Osteoblast (primary cell): ENCODE results near the gene LIN28B. TPM values are rescaled to one million over a fixed set of nuclear protein-coding genes. Genes with fewer than 3 reads are reported as not detected.

ENCODE experiments used
- DNase-seq: peaks from one replicate; pipeline ENCODE4 v3.0.0; 2011; ENCODE audit warnings: low spot score, mixed read lengths; ENCODE audit not compliant: insufficient read length; ENCODE audit errors: missing footprints
- H2AFZ ChIP-seq: 2 replicates; pipeline ENCODE4 v1.6.0; 2011; ENCODE audit warnings: mild to moderate bottlenecking, low read length
- H3K27ac ChIP-seq: 2 replicates; pipeline ENCODE4 v1.5.1; 2011; ENCODE audit warnings: mild to moderate bottlenecking, low read depth, low read length, moderate library complexity
- H3K27me3 ChIP-seq: 2 replicates; pipeline ENCODE4 v1.6.0; 2012; ENCODE audit warnings: mild to moderate bottlenecking, control low read depth, inconsistent platforms, low read length, moderate library complexity; ENCODE audit not compliant: insufficient read depth
- H3K36me3 ChIP-seq: 2 replicates; pipeline ENCODE4 v1.5.1; 2011; ENCODE audit warnings: mild to moderate bottlenecking, low read length, control low read depth, moderate library complexity; ENCODE audit not compliant: insufficient read depth
- H3K4me1 ChIP-seq: 2 replicates; pipeline ENCODE4 v1.5.1; 2011; ENCODE audit warnings: mild to moderate bottlenecking, low read length, control low read depth, moderate library complexity; ENCODE audit not compliant: insufficient read depth
- H3K4me2 ChIP-seq: 2 replicates; pipeline ENCODE4 v1.6.0; 2011; ENCODE audit warnings: mild to moderate bottlenecking, low read length; ENCODE audit not compliant: insufficient read depth
- H3K4me3 ChIP-seq: fragments of 200-600 bp; sonication (generic); 3 replicates; pipeline ENCODE4 v1.5.1; 2012; ENCODE audit warnings: mild to moderate bottlenecking, low read length, inconsistent platforms; ENCODE audit not compliant: insufficient read depth
- H3K79me2 ChIP-seq: 2 replicates; pipeline ENCODE4 v1.6.0; 2012; ENCODE audit warnings: mild to moderate bottlenecking, low read length, control low read depth, inconsistent platforms; ENCODE audit not compliant: insufficient read depth
- H3K9me3 ChIP-seq: 2 replicates; pipeline ENCODE4 v1.5.1; 2011; ENCODE audit warnings: low read depth, low read length, control low read depth
- H4K20me1 ChIP-seq: 2 replicates; pipeline ENCODE4 v1.6.0; 2012; ENCODE audit warnings: mild to moderate bottlenecking, low read length, control low read depth; ENCODE audit not compliant: insufficient read depth
- CTCF ChIP-seq: IDR thresholded peaks from 2 replicates; pipeline ENCODE4 v1.5.1; 2011; ENCODE audit warnings: mild to moderate bottlenecking, low read depth, low read length, moderate library complexity; ENCODE audit errors: extremely low read depth
- total RNA-seq: library from RNA; depleted of rRNA; stranded (reverse); fragments of >200 nt; gene quantifications from 2 replicates; pipeline ENCODE4 v1.2.3, GENCODE V29; 2012

The LIN28B gene
- total RNA-seq, 1 donor = not detected

DNA sequence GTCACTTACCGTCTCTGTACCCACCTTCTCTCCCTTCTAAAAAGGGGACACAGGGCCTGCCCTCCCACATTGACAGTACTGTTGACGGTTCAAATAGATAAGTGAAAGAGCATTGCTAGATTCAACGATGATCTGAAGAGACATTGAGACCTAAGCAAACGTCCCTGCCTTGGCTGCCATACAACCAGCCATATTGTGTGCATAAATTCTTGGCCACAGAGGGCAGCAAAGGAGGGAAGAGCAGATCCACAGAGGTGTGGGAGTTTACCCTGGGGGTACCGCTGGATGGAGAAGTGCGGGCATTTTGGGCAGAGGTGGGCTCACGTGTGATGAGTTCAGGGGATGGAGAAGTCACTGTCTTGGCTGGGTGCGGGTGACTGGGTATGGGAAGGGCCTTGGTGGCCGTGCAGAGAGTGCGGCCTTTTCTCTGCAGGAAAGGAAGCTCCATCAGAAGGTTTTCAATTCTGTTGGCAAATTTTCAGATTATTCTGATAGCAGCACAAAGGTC lies 137.3 kb downstream of the LIN28B start:
- Histone ChIP-seq H3K27ac (no peak overlapping the region), H3K9me3 (no peaks in the 10 kb centered on the region), H3K36me3 (no peaks in the 10 kb centered on the region), H4K20me1 (no peaks in the 10 kb centered on the region), H3K79me2 (no peaks in the 10 kb centered on the region), H2AFZ (no peak overlapping the region), H3K4me1 (no peaks in the 10 kb centered on the region), H3K4me3 (no peak overlapping the region), H3K4me2 (no peak overlapping the region), H3K27me3 (no peaks in the 10 kb centered on the region)
- TF ChIP-seq CTCF = no peak
- no peak for DNase-seq

DNA sequence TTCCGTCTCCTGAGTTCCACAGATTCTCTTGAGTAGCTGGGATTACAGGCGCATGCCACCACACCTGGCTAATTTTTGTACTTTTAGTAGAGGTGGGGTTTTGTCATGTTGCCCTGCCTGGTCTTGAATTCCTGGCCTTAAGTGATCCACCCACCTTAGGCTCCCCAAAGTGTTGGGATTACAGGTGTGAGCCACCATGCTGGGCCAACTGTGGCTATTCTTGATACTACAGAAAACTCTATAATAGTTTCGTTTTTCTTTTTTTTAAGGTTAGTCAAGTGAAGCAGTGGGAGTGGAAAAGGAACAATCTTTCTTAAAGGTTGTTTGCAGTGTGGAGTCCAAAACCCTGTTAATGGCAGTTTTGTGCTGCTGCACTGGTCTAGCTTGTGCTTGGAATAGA lies 138.2 kb downstream of the LIN28B start:
- no peaks in the 10 kb centered on the region for H3K9me3 ChIP-seq
- H3K4me1 ChIP-seq = no peaks in the 10 kb centered on the region
- no peak overlapping the region for H3K27ac ChIP-seq
- H3K36me3 ChIP-seq = no peaks in the 10 kb centered on the region
- H3K4me3 ChIP-seq = no peak overlapping the region
- H3K79me2 ChIP-seq = no peaks in the 10 kb centered on the region
- no peak for TF ChIP-seq CTCF
- no peak overlapping the region for H3K4me2 ChIP-seq
- H4K20me1 ChIP-seq = no peaks in the 10 kb centered on the region
- DNase-seq = no peak
- H2AFZ ChIP-seq = no peak overlapping the region
- H3K27me3 ChIP-seq = no peaks in the 10 kb centered on the region

DNA sequence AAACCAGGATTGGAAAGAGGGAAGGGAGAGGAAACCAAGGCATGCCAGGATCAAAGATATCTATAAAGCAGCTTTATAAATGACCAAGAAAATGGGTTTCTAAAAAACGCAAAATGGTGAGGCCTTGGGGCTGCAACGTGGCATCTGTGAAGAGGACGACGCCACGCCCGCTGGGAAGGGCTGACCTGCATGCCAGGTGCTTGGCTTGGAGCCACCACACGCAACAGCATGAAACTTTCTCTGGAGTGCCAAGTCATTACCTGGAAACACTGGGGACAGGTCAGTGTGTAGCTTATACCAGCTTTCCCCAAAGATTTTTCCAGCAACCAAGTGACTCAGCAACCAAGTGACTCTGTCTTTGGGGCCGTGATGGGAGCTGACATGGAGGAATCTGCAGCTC lies 140.4 kb downstream of the LIN28B start:
- no peaks in the 10 kb centered on the region for H3K27me3 ChIP-seq
- no peak overlapping the region for H2AFZ ChIP-seq
- no peak for DNase-seq
- H3K27ac ChIP-seq = no peak overlapping the region
- H4K20me1 ChIP-seq = no peaks in the 10 kb centered on the region
- no peaks in the 10 kb centered on the region for H3K79me2 ChIP-seq
- H3K4me3 ChIP-seq = no peak overlapping the region
- no peaks in the 10 kb centered on the region for H3K4me1 ChIP-seq
- H3K9me3 ChIP-seq = no peaks in the 10 kb centered on the region
- no peaks in the 10 kb centered on the region for H3K36me3 ChIP-seq
- H3K4me2 ChIP-seq = no peak overlapping the region
- TF ChIP-seq CTCF = no peak

- Histone ChIP-seq H3K4me2 (no peak overlapping the region), H3K4me3 (no peak overlapping the region), H3K4me1 (no peaks in the 10 kb centered on the region), H2AFZ (no peak overlapping the region), H3K79me2 (no peaks in the 10 kb centered on the region), H3K9me3 (no peaks in the 10 kb centered on the region), H4K20me1 (no peaks in the 10 kb centered on the region), H3K27ac (no peak overlapping the region), H3K27me3 (no peaks in the 10 kb centered on the region), H3K36me3 (no peaks in the 10 kb centered on the region)
- TF ChIP-seq CTCF = no peak
- DNase-seq = no peak
Observed at GRCh38 chr6:105099371-105099770, 142.5 kb downstream of the LIN28B start.
